ENCODE results near the gene CYBA.

The CYBA gene

GRCh38 chr16:88596483-88596882, 54.4 kb downstream of the CYBA start:
- no peak for DNase-seq
- in situ Hi-C loops (cut with HindIII; ENCODE audit: low pct_ligation_motif_present, low sequenced_read_pairs) = no loop called here
- peaks cover 31% of the 10 kb centered on the region for H3K36me3 ChIP-seq (replicated peaks)
- H3K4me3 ChIP-seq (ENCODE audit: low read depth, low read length) = no peak overlapping the region
- TF ChIP-seq CTCF (IDR thresholded peaks at IDR 0.05; ENCODE audit: low read depth, low read length, missing control alignments) = no peak
- H3K27ac ChIP-seq = no peak overlapping the region
- H3K27me3 ChIP-seq (replicated peaks) = no peaks in the 10 kb centered on the region

GRCh38 chr16:88595921-88596320, 54.9 kb downstream of the CYBA start:
- H3K27ac ChIP-seq = no peak overlapping the region
- no peak overlapping the region for H3K4me3 ChIP-seq (ENCODE audit: low read depth, low read length)
- DNase-seq = no peak
- TF ChIP-seq CTCF (IDR thresholded peaks at IDR 0.05; ENCODE audit: low read depth, low read length, missing control alignments) = no peak
- H3K36me3 ChIP-seq (replicated peaks) = peaks cover 26% of the 10 kb centered on the region
- in situ Hi-C loops (cut with HindIII; ENCODE audit: low pct_ligation_motif_present, low sequenced_read_pairs) = no loop called here
- no peaks in the 10 kb centered on the region for H3K27me3 ChIP-seq (replicated peaks)

- DNase-seq = no peak
- H3K27ac ChIP-seq = no peak overlapping the region
- H3K36me3 ChIP-seq (replicated peaks) = peaks cover 23% of the 10 kb centered on the region
- no peak overlapping the region for H3K4me3 ChIP-seq (ENCODE audit: low read depth, low read length)
- no peaks in the 10 kb centered on the region for H3K27me3 ChIP-seq (replicated peaks)
- no peak for TF ChIP-seq CTCF (IDR thresholded peaks at IDR 0.05; ENCODE audit: low read depth, low read length, missing control alignments)
- in situ Hi-C loops (cut with HindIII; ENCODE audit: low pct_ligation_motif_present, low sequenced_read_pairs) = no loop called here
Observed at GRCh38 chr16:88595101-88595500, 55.8 kb downstream of the CYBA start.

- Histone ChIP-seq H3K36me3 (replicated peaks) (peaks cover 22% of the 10 kb centered on the region), H3K4me3 (ENCODE audit: low read depth, low read length) (no peak overlapping the region), H3K27ac (no peak overlapping the region), H3K27me3 (replicated peaks) (no peaks in the 10 kb centered on the region)
- DNase-seq = no peak
- in situ Hi-C loops (cut with HindIII; ENCODE audit: low pct_ligation_motif_present, low sequenced_read_pairs) = no loop called here
- TF ChIP-seq CTCF (IDR thresholded peaks at IDR 0.05; ENCODE audit: low read depth, low read length, missing control alignments) = no peak
Observed at GRCh38 chr16:88593910-88594309, 56.9 kb downstream of the CYBA start.

GRCh38 chr16:88593489-88593888, 57.4 kb downstream of the CYBA start:
- Histone ChIP-seq H3K27ac (no peak overlapping the region), H3K27me3 (replicated peaks) (no peaks in the 10 kb centered on the region), H3K36me3 (replicated peaks) (peaks cover 19% of the 10 kb centered on the region), H3K4me3 (ENCODE audit: low read depth, low read length) (no peak overlapping the region)
- no peak for DNase-seq
- in situ Hi-C loops (cut with HindIII; ENCODE audit: low pct_ligation_motif_present, low sequenced_read_pairs) = no loop called here
- TF ChIP-seq CTCF (IDR thresholded peaks at IDR 0.05; ENCODE audit: low read depth, low read length, missing control alignments) = peak; percentile 32

Data from brain microvascular endothelial cell (primary cell).